Right lobe of liver (tissue), 4 donors: ENCODE measurements around the gene TEX36.

Experiments
- CTCF ChIP-seq, 4 donors: fragments of 200-600 bp in 3 of 4; fragments of 450-650 bp in 1 of 4; IDR thresholded peaks; one replicate each; pipeline versions ENCODE4 v1.5.1 to v1.8.0; 2016 to 2022; ENCODE audit warnings: antibody characterized with exemption in 4 of 4, mild to moderate bottlenecking in 2 of 4
- POLR2A ChIP-seq: fragments of 450-650 bp; IDR thresholded peaks from one replicate; pipeline ENCODE4 v1.6.1; 2017; ENCODE audit warnings: antibody characterized with exemption, mild to moderate bottlenecking
- donor health status: DM: no; HTN: no; CAD: no.
- donor health status: DM: no; HTN: no; CAD: no.
- donor health status: DM: no; HTN: yes; CAD: no.

DNA sequence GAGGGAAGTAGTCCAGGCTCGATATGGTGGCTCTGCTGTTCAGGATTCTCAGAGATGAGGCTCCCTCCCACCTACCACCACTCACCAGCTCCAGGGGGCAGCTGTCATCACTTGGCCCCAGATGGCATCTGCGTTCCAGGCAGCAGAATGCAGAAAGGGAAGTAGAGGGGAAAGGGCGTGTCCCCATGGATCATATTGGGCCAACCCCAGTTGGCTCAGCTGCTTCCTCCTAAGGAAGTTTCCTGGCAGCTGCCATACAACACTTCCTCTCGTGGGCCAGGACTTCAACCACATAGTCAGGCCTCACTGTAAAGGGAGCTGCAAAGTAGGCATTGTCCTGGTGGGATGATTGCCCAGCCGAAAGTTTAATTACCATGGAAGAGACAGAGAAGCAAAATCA, 1.6 kb upstream of the TEX36 start:
- TF ChIP-seq CTCF (IDR thresholded peaks at IDR 0.05) (no peak), POLR2A (no peak)
